Skeletal muscle tissue (tissue), 4 donors: ENCODE results near the gene LBR. TPM values are rescaled to one million over a fixed set of nuclear protein-coding genes. Genes with fewer than 3 reads are reported as not detected.

Experiments
- H3K27ac ChIP-seq: one replicate; pipeline ENCODE4 v1.7.0; 2013; ENCODE audit warnings: mild to moderate bottlenecking, low read depth, low read length, inconsistent platforms
- H3K27me3 ChIP-seq, 3 donors: one replicate each; pipeline ENCODE4 v1.7.0; 2013; ENCODE audit warnings: low read length in 3 of 3; ENCODE audit not compliant: control insufficient read depth in 3 of 3, insufficient read depth in 3 of 3
- H3K36me3 ChIP-seq, 3 donors: one replicate each; pipeline ENCODE4 v1.7.0; 2013; ENCODE audit warnings: low read length in 3 of 3; ENCODE audit not compliant: control insufficient read depth in 3 of 3, insufficient read depth in 3 of 3
- H3K4me1 ChIP-seq, 3 donors: one replicate each; pipeline ENCODE4 v1.7.0; 2013; ENCODE audit warnings: low read length in 3 of 3, mild to moderate bottlenecking in 3 of 3; ENCODE audit not compliant: control insufficient read depth in 3 of 3, insufficient read depth in 3 of 3
- H3K4me3 ChIP-seq, 3 donors: one replicate each; pipeline ENCODE4 v1.7.0; 2013; ENCODE audit warnings: low read length in 3 of 3
- H3K9ac ChIP-seq, 3 donors: one replicate each; pipeline ENCODE4 v1.7.0; 2013; ENCODE audit warnings: low read length in 3 of 3, mild to moderate bottlenecking in 3 of 3, moderate library complexity in 2 of 3, low read depth in 1 of 3
- H3K9me3 ChIP-seq, 3 donors: one replicate each; pipeline ENCODE4 v1.7.0; 2013; ENCODE audit warnings: low read length in 3 of 3; ENCODE audit not compliant: control insufficient read depth in 3 of 3
- total RNA-seq: library from RNA; depleted of rRNA; stranded (reverse); fragments of >200 nt; gene quantifications from one replicate; pipeline ENCODE4 v1.2.3, GENCODE V29; 2014
- donor health status: Osteomylitis.

The LBR gene
- total RNA-seq, 1 donor from 2014 or later: 39.7 TPM

GRCh38 chr1:225446595-225446960 lies 18.7 kb upstream of the LBR start:
- Histone ChIP-seq H3K27me3 (peaks cover 0 to 15% (median 10%) of the 10 kb centered on the region in 3 donors), H3K9me3 (no peaks in the 10 kb centered on the region), H3K4me3 (no peak overlapping the region), H3K36me3 (no peaks in the 10 kb centered on the region), H3K27ac (peak overlapping the region; percentile 48), H3K9ac (no peak overlapping the region), H3K4me1 (peaks cover 19 to 43% (median 37%) of the 10 kb centered on the region in 3 donors)

- Histone ChIP-seq H3K9me3 (no peaks in the 10 kb centered on the region), H3K27me3 (peaks cover 0 to 15% (median 10%) of the 10 kb centered on the region in 3 donors), H3K27ac (peak overlapping the region; percentile 48), H3K4me1 (peaks cover 19 to 41% (median 37%) of the 10 kb centered on the region in 3 donors), H3K4me3 (no peak overlapping the region), H3K36me3 (no peaks in the 10 kb centered on the region), H3K9ac (no peak overlapping the region)
These were observed 18.1 kb upstream of the LBR start for GRCh38 chr1:225445639-225446594.

GRCh38 chr1:225442123-225442505 lies 14.3 kb upstream of the LBR start:
- H3K27ac ChIP-seq: no peak overlapping the region
- peaks cover 0 to 2% (median 0%) of the 10 kb centered on the region in 3 donors for H3K27me3 ChIP-seq
- H3K9ac ChIP-seq: no peak overlapping the region
- H3K9me3 ChIP-seq: no peaks in the 10 kb centered on the region
- no peak overlapping the region for H3K4me3 ChIP-seq
- H3K36me3 ChIP-seq: no peaks in the 10 kb centered on the region
- peaks cover 7 to 26% (median 22%) of the 10 kb centered on the region in 3 donors for H3K4me1 ChIP-seq

- H3K27ac ChIP-seq: no peak overlapping the region
These were observed 13.7 kb upstream of the LBR start for GRCh38 chr1:225441314-225442122.

GRCh38 chr1:225440380-225441221 lies 12.8 kb upstream of the LBR start:
- no peak overlapping the region for H3K4me3 ChIP-seq
- H3K9ac ChIP-seq: no peak overlapping the region
- no peaks in the 10 kb centered on the region for H3K36me3 ChIP-seq
- no peaks in the 10 kb centered on the region for H3K27me3 ChIP-seq
- H3K4me1 ChIP-seq: peaks cover 2 to 12% (median 7%) of the 10 kb centered on the region in 3 donors
- H3K27ac ChIP-seq: no peak overlapping the region
- H3K9me3 ChIP-seq: no peaks in the 10 kb centered on the region

More at GRCh38 chr1:225441314-225442122, 13.7 kb upstream of the LBR start:
- Histone ChIP-seq H3K4me1 (peaks cover 7 to 20% (median 17%) of the 10 kb centered on the region in 3 donors), H3K27me3 (no peaks in the 10 kb centered on the region), H3K4me3 (no peak overlapping the region), H3K9ac (no peak overlapping the region), H3K36me3 (no peaks in the 10 kb centered on the region), H3K9me3 (no peaks in the 10 kb centered on the region)

- Histone ChIP-seq H3K27me3 (no peaks in the 10 kb centered on the region), H3K9me3 (no peaks in the 10 kb centered on the region), H3K4me1 (peaks cover 0 to 5% (median 2%) of the 10 kb centered on the region in 3 donors), H3K27ac (no peak overlapping the region), H3K4me3 (no peak overlapping the region), H3K9ac (no peak overlapping the region), H3K36me3 (no peaks in the 10 kb centered on the region)
These were observed 10.0 kb upstream of the LBR start for GRCh38 chr1:225437710-225438437.

GRCh38 chr1:225435957-225436392 lies 8.1 kb upstream of the LBR start:
- H3K9me3 ChIP-seq: no peaks in the 10 kb centered on the region
- no peak overlapping the region for H3K4me3 ChIP-seq
- H3K27me3 ChIP-seq: no peaks in the 10 kb centered on the region
- H3K27ac ChIP-seq: no peak overlapping the region
- H3K4me1 ChIP-seq: no peaks in the 10 kb centered on the region
- H3K9ac ChIP-seq: no peak overlapping the region
- no peaks in the 10 kb centered on the region for H3K36me3 ChIP-seq

GRCh38 chr1:225435487-225435886 lies 7.6 kb upstream of the LBR start:
- H3K4me1 ChIP-seq: no peaks in the 10 kb centered on the region
- no peak overlapping the region for H3K9ac ChIP-seq
- no peaks in the 10 kb centered on the region for H3K27me3 ChIP-seq
- H3K9me3 ChIP-seq: no peaks in the 10 kb centered on the region
- H3K27ac ChIP-seq: no peak overlapping the region
- H3K4me3 ChIP-seq: no peak overlapping the region
- H3K36me3 ChIP-seq: no peaks in the 10 kb centered on the region

- no peaks in the 10 kb centered on the region for H3K4me1 ChIP-seq
- no peaks in the 10 kb centered on the region for H3K9me3 ChIP-seq
- no peak overlapping the region for H3K27ac ChIP-seq
- no peaks in the 10 kb centered on the region for H3K36me3 ChIP-seq
- no peak overlapping the region for H3K4me3 ChIP-seq
- no peaks in the 10 kb centered on the region for H3K27me3 ChIP-seq
- no peak overlapping the region for H3K9ac ChIP-seq
These were observed 7.2 kb upstream of the LBR start for GRCh38 chr1:225435076-225435475.
